Stimulated activated naive B cell treated with anti-CD40 and anti-IgM and Interleukin-4, amounts not matched to agents 10 μg/mL and 1 μg/mL and 100 μg/mL, for 72 hours (primary cell): ENCODE results near the gene MICALL2.

Experiments used
- ATAC-seq, 2 donors: fragments of 150-1000 bp; cut with Tn5 transposase; replicated peaks; 2 replicates each; pipeline ENCODE4 v1.10.0; 2021; ENCODE audit warnings: moderate library complexity in 1 of 2
- DNase-seq: peaks from one replicate; pipeline ENCODE4 v3.0.0; 2021
- H3K27ac Mint-ChIP-seq: one replicate; pipeline ENCODE4 v1.8.0; 2022; ENCODE audit warnings: mild to moderate bottlenecking, mixed read lengths
- H3K27me3 Mint-ChIP-seq, 2 donors: one replicate each; pipeline ENCODE4 v1.8.0; 2022; ENCODE audit warnings: mixed read lengths in 2 of 2
- H3K36me3 Mint-ChIP-seq, 2 donors: one replicate each; pipeline ENCODE4 v1.8.0; 2022; ENCODE audit warnings: mixed read lengths in 2 of 2, mild to moderate bottlenecking in 1 of 2
- H3K4me1 Mint-ChIP-seq, 2 donors: one replicate each; pipeline ENCODE4 v1.8.0; 2022; ENCODE audit warnings: mixed read lengths in 2 of 2, mild to moderate bottlenecking in 1 of 2
- H3K4me3 Mint-ChIP-seq, 2 donors: one replicate each; pipeline ENCODE4 v1.8.0; 2022; ENCODE audit warnings: mild to moderate bottlenecking in 2 of 2, mixed read lengths in 2 of 2, moderate library complexity in 1 of 2
- H3K9me3 Mint-ChIP-seq, 2 donors: one replicate each; pipeline ENCODE4 v1.8.0; 2022; ENCODE audit warnings: mixed read lengths in 2 of 2, mild to moderate bottlenecking in 1 of 2

MICALL2 gene

GRCh38 chr7:1466524-1467271 is 7.4 kb upstream of the MICALL2 start:
- no peak overlapping the region for H3K4me3 Mint-ChIP-seq
- H3K27ac Mint-ChIP-seq = no peak overlapping the region
- ATAC-seq (no peak), DNase-seq (no peak)
- no peaks in the 10 kb centered on the region for H3K9me3 Mint-ChIP-seq
- H3K36me3 Mint-ChIP-seq = peaks cover 4 to 7% of the 10 kb centered on the region in 2 donors
- H3K27me3 Mint-ChIP-seq = no peaks in the 10 kb centered on the region
- peaks cover 2 to 13% of the 10 kb centered on the region in 2 donors for H3K4me1 Mint-ChIP-seq

GRCh38 chr7:1464694-1465093 is 5.4 kb upstream of the MICALL2 start:
- Mint-ChIP-seq H3K36me3 (peaks cover 3 to 4% of the 10 kb centered on the region in 2 donors), H3K4me3 (no peak overlapping the region), H3K9me3 (no peaks in the 10 kb centered on the region), H3K4me1 (peaks cover 10 to 32% of the 10 kb centered on the region in 2 donors), H3K27ac (no peak overlapping the region), H3K27me3 (no peaks in the 10 kb centered on the region)
- no peak for ATAC-seq
- no peak for DNase-seq

DNA sequence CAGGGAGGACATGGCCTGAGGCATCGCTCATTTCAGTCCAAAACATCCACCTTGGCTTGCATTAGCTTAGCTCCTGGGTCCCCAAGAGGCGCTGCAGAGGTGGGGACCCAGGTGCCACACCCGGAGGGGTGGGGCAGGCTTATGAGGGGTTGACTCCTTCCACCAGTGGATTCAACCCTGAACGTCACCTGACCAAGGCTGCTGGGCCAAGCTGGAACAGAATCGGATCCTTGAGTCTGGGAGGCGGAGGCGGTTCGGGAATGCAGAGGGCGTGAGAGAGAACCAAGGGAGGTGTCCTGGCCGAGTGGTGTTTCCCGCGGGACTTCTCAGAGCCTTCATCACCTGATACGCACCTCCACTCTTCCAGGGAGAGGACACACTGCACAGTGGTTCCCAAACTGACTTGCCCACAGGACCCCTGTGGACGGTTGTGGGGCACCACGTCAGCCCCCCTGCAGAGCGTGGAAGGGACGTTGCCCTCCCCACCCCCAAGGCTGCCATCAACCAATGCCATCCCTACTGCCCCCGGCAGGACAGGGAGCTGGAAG is 4.5 kb upstream of the MICALL2 start:
- peaks cover 10 to 35% of the 10 kb centered on the region in 2 donors for H3K4me1 Mint-ChIP-seq
- no peak for ATAC-seq
- no peaks in the 10 kb centered on the region for H3K27me3 Mint-ChIP-seq
- no peak overlapping the region for H3K27ac Mint-ChIP-seq
- H3K9me3 Mint-ChIP-seq = no peaks in the 10 kb centered on the region
- no peak overlapping the region for H3K4me3 Mint-ChIP-seq
- H3K36me3 Mint-ChIP-seq = peaks cover 3 to 4% of the 10 kb centered on the region in 2 donors
- DNase-seq = no peak

DNA sequence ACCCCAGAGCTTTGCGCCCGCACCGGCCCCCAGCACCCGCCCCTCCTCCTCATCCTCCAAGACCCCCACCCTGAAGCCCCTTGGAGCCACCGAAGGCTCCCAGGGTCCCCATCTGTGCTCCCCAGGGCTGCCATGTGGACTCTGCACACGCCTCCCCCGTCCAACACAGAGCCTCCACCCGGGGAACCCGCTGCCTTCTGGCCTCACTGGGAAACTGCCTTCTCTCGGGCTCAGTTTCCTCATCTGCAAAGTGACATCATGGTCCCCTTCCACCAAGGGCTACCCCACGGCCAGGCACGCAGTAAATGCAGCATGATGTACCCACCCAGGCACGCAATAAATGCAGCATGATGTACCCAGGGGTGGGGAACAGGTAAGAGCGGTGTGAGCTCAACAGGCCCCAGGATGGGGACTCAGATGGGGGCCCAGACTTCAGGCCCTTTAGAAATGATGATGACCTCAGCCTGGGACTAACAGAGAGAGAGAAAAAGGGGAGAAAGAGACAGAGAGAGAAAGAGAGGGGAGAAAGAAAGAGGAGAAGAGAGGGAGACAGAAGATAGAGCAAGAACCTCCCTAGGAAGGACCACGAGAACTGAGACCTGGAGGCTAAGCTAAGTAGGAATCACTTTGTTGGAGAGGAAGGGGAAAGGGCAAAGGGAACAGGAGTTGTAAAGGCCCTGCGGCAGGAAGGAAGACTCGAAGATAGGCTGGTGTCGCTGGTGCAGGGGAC is 2.5 kb upstream of the MICALL2 start:
- no peaks in the 10 kb centered on the region for H3K27me3 Mint-ChIP-seq
- H3K36me3 Mint-ChIP-seq = no peaks in the 10 kb centered on the region
- DNase-seq (no peak), ATAC-seq (no peak)
- H3K9me3 Mint-ChIP-seq = no peaks in the 10 kb centered on the region
- peaks cover 13 to 40% of the 10 kb centered on the region in 2 donors for H3K4me1 Mint-ChIP-seq
- peak overlapping the region; percentile 60 for H3K27ac Mint-ChIP-seq
- H3K4me3 Mint-ChIP-seq = no peak overlapping the region

- DNase-seq = no peak
- H3K9me3 Mint-ChIP-seq = no peaks in the 10 kb centered on the region
- no peak for ATAC-seq
- no peaks in the 10 kb centered on the region for H3K36me3 Mint-ChIP-seq
- peaks cover 13 to 34% of the 10 kb centered on the region in 2 donors for H3K4me1 Mint-ChIP-seq
- H3K27ac Mint-ChIP-seq = peak overlapping the region; percentile 71
- peak overlapping the region; percentile 45 to 46 for H3K4me3 Mint-ChIP-seq
- no peaks in the 10 kb centered on the region for H3K27me3 Mint-ChIP-seq
These were observed 1.8 kb upstream of the MICALL2 start for GRCh38 chr7:1460821-1461645.

DNA sequence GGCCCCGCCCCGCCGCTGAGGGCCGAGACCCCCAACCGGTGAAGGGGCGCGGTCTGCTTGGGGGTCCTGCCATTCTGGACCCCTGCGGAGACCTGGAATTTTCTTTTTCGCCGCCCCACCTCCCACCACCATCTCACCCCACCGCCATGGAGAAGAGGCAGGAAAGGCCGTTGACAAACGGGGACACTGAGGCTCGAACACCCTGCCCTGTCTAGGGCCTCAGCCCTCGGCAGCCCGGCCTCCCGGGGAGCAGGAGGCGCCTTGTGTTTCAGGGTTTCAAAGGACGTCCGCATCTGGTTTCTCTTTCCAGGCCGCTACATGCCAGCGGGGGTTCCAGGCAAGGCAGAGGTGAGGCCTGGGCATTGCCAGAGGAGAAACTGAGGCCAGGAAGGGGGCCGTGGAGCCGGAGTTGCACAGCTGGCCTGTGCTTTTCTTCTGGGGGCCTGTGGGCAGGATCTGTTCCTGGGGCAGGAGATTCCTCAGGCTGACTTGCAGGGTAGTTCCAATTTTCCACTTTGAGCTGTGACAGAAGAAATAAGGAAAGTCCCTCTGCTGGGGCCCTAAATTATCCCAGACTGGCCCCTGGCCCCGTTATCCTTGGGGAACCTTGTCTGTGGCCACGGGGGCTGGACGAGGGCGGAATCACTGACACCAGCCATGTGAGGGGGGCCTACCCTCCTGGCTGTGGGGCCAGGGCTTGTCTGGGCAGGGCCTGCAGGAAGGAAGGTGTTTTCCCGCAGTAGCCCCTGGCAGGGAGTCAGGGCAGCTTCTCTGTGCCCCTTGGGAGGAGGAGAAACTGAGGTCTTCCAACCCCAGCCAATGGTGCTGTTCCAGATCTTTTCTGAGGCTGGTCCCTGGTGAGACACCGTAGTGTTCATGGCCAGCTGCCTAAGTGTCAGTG is 900 bp upstream of the MICALL2 start:
- Mint-ChIP-seq H3K9me3 (no peaks in the 10 kb centered on the region), H3K4me1 (peaks cover 13 to 34% of the 10 kb centered on the region in 2 donors), H3K27me3 (no peaks in the 10 kb centered on the region), H3K36me3 (no peaks in the 10 kb centered on the region), H3K4me3 (peak overlapping the region; percentile 73 to 84), H3K27ac (peak overlapping the region; percentile 71)
- no peak for ATAC-seq
- no peak for DNase-seq

GRCh38 chr7:1459512-1459892 is 232 bp upstream of the MICALL2 start:
- no peaks in the 10 kb centered on the region for H3K27me3 Mint-ChIP-seq

GRCh38 chr7:1457949-1458682 is 1.2 kb downstream of the MICALL2 start:
- ATAC-seq = no peak
- Mint-ChIP-seq H3K4me3 (peak overlapping the region; percentile 48 to 84), H3K36me3 (no peaks in the 10 kb centered on the region), H3K4me1 (peaks cover 13 to 34% of the 10 kb centered on the region in 2 donors), H3K27me3 (peaks cover under 1 to 4% of the 10 kb centered on the region in 2 donors), H3K9me3 (no peaks in the 10 kb centered on the region), H3K27ac (no peak overlapping the region)
- no peak for DNase-seq

More at GRCh38 chr7:1459512-1459892, 232 bp upstream of the MICALL2 start:
- Mint-ChIP-seq H3K4me3 (peak overlapping the region; percentile 78 to 84), H3K4me1 (peaks cover 13 to 34% of the 10 kb centered on the region in 2 donors), H3K27ac (no peak overlapping the region), H3K36me3 (no peaks in the 10 kb centered on the region), H3K9me3 (no peaks in the 10 kb centered on the region)
- peak; percentile 93 to 95 for ATAC-seq
- DNase-seq = peak; percentile 97

GRCh38 chr7:1457059-1457948 is 2.0 kb downstream of the MICALL2 start:
- Mint-ChIP-seq H3K27ac (no peak overlapping the region), H3K36me3 (no peaks in the 10 kb centered on the region), H3K4me1 (peaks cover 13 to 34% of the 10 kb centered on the region in 2 donors), H3K9me3 (no peaks in the 10 kb centered on the region), H3K4me3 (no peak overlapping the region), H3K27me3 (peaks cover 4 to 5% of the 10 kb centered on the region in 2 donors)
- DNase-seq (no peak), ATAC-seq (no peak)

DNA sequence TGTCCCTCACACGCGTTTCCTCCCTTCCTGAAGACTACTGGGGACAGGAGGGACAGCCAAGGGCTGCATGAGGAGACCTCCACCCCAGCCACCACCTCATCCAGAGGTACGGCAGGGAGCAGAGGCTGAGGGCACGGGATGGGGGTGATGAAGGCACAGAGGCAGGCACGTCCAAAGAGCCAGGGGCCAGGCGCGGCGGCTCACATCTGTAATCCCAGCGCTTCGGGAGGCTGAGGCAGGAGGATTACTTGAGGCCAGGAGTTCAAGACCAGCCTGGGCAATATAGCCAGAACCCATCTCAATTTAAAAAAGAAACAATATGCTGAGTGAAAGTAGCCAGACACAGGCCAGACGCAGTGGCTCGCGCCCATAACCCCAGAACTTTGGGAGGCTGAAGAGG is 3.3 kb downstream of the MICALL2 start:
- Mint-ChIP-seq H3K4me1 (peaks cover 12 to 23% of the 10 kb centered on the region in 2 donors), H3K9me3 (no peaks in the 10 kb centered on the region), H3K27me3 (peaks cover 4 to 5% of the 10 kb centered on the region in 2 donors), H3K4me3 (no peak overlapping the region), H3K27ac (no peak overlapping the region), H3K36me3 (no peaks in the 10 kb centered on the region)
- no peak for ATAC-seq
- DNase-seq = no peak

GRCh38 chr7:1455241-1455939 is 3.9 kb downstream of the MICALL2 start:
- Mint-ChIP-seq H3K4me3 (no peak overlapping the region), H3K9me3 (no peaks in the 10 kb centered on the region), H3K36me3 (no peaks in the 10 kb centered on the region), H3K27me3 (peaks cover 4 to 5% of the 10 kb centered on the region in 2 donors), H3K4me1 (peaks cover 8 to 18% of the 10 kb centered on the region in 2 donors), H3K27ac (no peak overlapping the region)
- ATAC-seq = no peak
- no peak for DNase-seq

DNA sequence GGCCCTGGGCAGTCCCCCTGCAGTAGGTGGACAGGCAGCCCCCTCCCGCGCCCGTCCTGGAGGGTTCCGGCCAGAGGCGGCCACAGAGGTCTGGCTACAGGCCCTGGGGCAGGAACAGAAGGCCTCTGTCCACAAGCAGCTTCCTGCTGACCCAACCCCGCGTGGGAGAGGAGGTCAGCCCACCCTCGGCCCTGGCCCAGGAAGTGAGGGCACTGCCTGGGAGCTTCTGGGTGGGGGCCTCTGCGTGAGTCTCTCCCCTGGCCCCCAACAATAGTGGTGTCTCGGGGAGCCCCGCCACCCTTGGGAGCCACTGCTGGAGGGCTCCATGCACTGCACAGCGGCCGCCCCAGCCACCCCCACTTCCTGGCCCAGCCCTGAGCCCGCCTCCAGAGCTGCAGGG is 4.7 kb downstream of the MICALL2 start:
- no peak for ATAC-seq
- no peaks in the 10 kb centered on the region for H3K9me3 Mint-ChIP-seq
- DNase-seq = no peak
- H3K36me3 Mint-ChIP-seq = no peaks in the 10 kb centered on the region
- H3K4me1 Mint-ChIP-seq = peaks cover 5 to 12% of the 10 kb centered on the region in 2 donors
- no peak overlapping the region for H3K4me3 Mint-ChIP-seq
- no peak overlapping the region for H3K27ac Mint-ChIP-seq
- H3K27me3 Mint-ChIP-seq = peaks cover 4 to 5% of the 10 kb centered on the region in 2 donors
